ENCODE results near the gene TRIP4. TPM values are rescaled to one million over a fixed set of nuclear protein-coding genes. Genes with fewer than 3 reads are reported as not detected.
"Not testable (repeated sequence)": the region's sequence is repeated elsewhere in the genome, so short reads cannot be mapped to it uniquely, and the experiment has no call there.

The TRIP4 gene
- total and polyA plus RNA-seq, 2 experiments from 2014 or later, result 13.9 to 30.6 TPM

- Histone ChIP-seq H3K79me2 (peaks cover 81% of the 10 kb centered on the region), H3K27ac (no peak overlapping the region), H3K9me3 (ENCODE audit: low read depth) (no peaks in the 10 kb centered on the region), H3K4me3 (no peak overlapping the region), H3K9me2 (replicated peaks; ENCODE audit: insufficient read depth) (no peaks in the 10 kb centered on the region), H3K36me3 (replicated peaks; ENCODE audit: insufficient read depth, low read depth) (no peaks in the 10 kb centered on the region), H3K4me2 (no peak overlapping the region), H3K27me3 (no peaks in the 10 kb centered on the region), H2AFZ (no peak overlapping the region), H4K20me1 (ENCODE audit: insufficient read depth, poor library complexity, severe bottlenecking) (no peaks in the 10 kb centered on the region), H3K4me1 (ENCODE audit: insufficient read depth) (peaks cover 3% of the 10 kb centered on the region)
- 94% methylated on average over 2 of the region's 2 CpGs for WGBS (ENCODE audit: low lambda C conversion rate, missing lambda C conversion rate)
- DNase-seq (ENCODE audit: low spot score), result no peak
- no peak for TF ChIP-seq CTCF (IDR thresholded peaks at IDR 0.05; ENCODE audit: poor library complexity)
- no peak for TF ChIP-seq EZH2 (IDR thresholded peaks at IDR 0.05; ENCODE audit: borderline replicate concordance)
- TF ChIP-seq EZH2phosphoT487 (IDR thresholded peaks at IDR 0.05; ENCODE audit: low read depth, severe bottlenecking, unreplicated experiment), result no peak
These were observed 43.8 kb upstream of the TRIP4 start for GRCh38 chr15:64343841-64344240.

- DNase-seq (ENCODE audit: low spot score), result no peak
- Histone ChIP-seq H3K79me2 (peaks cover 86% of the 10 kb centered on the region), H3K4me1 (ENCODE audit: insufficient read depth) (peaks cover 3% of the 10 kb centered on the region), H3K27me3 (no peaks in the 10 kb centered on the region), H3K36me3 (replicated peaks; ENCODE audit: insufficient read depth, low read depth) (no peaks in the 10 kb centered on the region), H3K9me3 (ENCODE audit: low read depth) (no peaks in the 10 kb centered on the region), H3K4me2 (no peak overlapping the region), H3K9me2 (replicated peaks; ENCODE audit: insufficient read depth) (no peaks in the 10 kb centered on the region), H3K4me3 (no peak overlapping the region), H2AFZ (no peak overlapping the region), H3K27ac (no peak overlapping the region), H4K20me1 (ENCODE audit: insufficient read depth, poor library complexity, severe bottlenecking) (no peaks in the 10 kb centered on the region)
- no peak for TF ChIP-seq EZH2phosphoT487 (IDR thresholded peaks at IDR 0.05; ENCODE audit: low read depth, severe bottlenecking, unreplicated experiment)
- TF ChIP-seq CTCF (IDR thresholded peaks at IDR 0.05; ENCODE audit: poor library complexity), result no peak
- no peak for TF ChIP-seq EZH2 (IDR thresholded peaks at IDR 0.05; ENCODE audit: borderline replicate concordance)
These were observed 42.9 kb upstream of the TRIP4 start for GRCh38 chr15:64344651-64345294.

- not testable (repeated sequence) for H3K27ac ChIP-seq; H2AFZ ChIP-seq; H3K4me1 ChIP-seq (ENCODE audit: insufficient read depth); H3K4me2 ChIP-seq; H3K9me3 ChIP-seq (ENCODE audit: low read depth); H3K4me3 ChIP-seq; DNase-seq (ENCODE audit: low spot score); H4K20me1 ChIP-seq (ENCODE audit: insufficient read depth, poor library complexity, severe bottlenecking); H3K9me2 ChIP-seq (replicated peaks; ENCODE audit: insufficient read depth); H3K36me3 ChIP-seq (replicated peaks; ENCODE audit: insufficient read depth, low read depth); H3K27me3 ChIP-seq
- H3K79me2 ChIP-seq, result peaks cover 97% of the 10 kb centered on the region
- 100% methylated on average over 6 of the region's 6 CpGs for WGBS (ENCODE audit: low lambda C conversion rate, missing lambda C conversion rate)
These were observed 41.4 kb upstream of the TRIP4 start for GRCh38 chr15:64346242-64346641.

GRCh38 chr15:64348455-64348854 lies 39.2 kb upstream of the TRIP4 start:
- peaks cover 3% of the 10 kb centered on the region for H3K4me1 ChIP-seq (ENCODE audit: insufficient read depth)
- H3K4me2 ChIP-seq, result no peak overlapping the region
- H3K79me2 ChIP-seq, result peaks cover 98% of the 10 kb centered on the region

More at GRCh38 chr15:64348455-64348854, 39.2 kb upstream of the TRIP4 start:
- Histone ChIP-seq H3K9me3 (ENCODE audit: low read depth) (no peaks in the 10 kb centered on the region), H3K4me3 (no peak overlapping the region), H3K36me3 (replicated peaks; ENCODE audit: insufficient read depth, low read depth) (no peaks in the 10 kb centered on the region), H2AFZ (no peak overlapping the region), H3K27ac (no peak overlapping the region), H3K27me3 (no peaks in the 10 kb centered on the region), H4K20me1 (ENCODE audit: insufficient read depth, poor library complexity, severe bottlenecking) (no peaks in the 10 kb centered on the region), H3K9me2 (replicated peaks; ENCODE audit: insufficient read depth) (no peaks in the 10 kb centered on the region)
- whole genome bisulfite sequencing (ENCODE audit: low lambda C conversion rate, missing lambda C conversion rate), result 84% methylated on average over 1 of the region's 1 CpG
- no peak for DNase-seq (ENCODE audit: low spot score)
- no peak for TF ChIP-seq EZH2 (IDR thresholded peaks at IDR 0.05; ENCODE audit: borderline replicate concordance)
- TF ChIP-seq EZH2phosphoT487 (IDR thresholded peaks at IDR 0.05; ENCODE audit: low read depth, severe bottlenecking, unreplicated experiment), result no peak
- no peak for TF ChIP-seq CTCF (IDR thresholded peaks at IDR 0.05; ENCODE audit: poor library complexity)

All from hepatocyte (in vitro differentiated cells).